ENCODE measurements around the gene USP21.

The USP21 gene

GRCh38 chr1:161196111-161196510 lies 36.8 kb downstream of the USP21 start:
- DNase-seq, result no peak

GRCh38 chr1:161196521-161197451 lies 37.5 kb downstream of the USP21 start:
- DNase-seq, result peak; percentile 91

GRCh38 chr1:161197560-161198193 lies 38.4 kb downstream of the USP21 start:
- DNase-seq, result no peak

GRCh38 chr1:161198194-161198896 lies 39.0 kb downstream of the USP21 start:
- DNase-seq, result peak; percentile 54

- DNase-seq, result peak; percentile 97
Measured at GRCh38 chr1:161198897-161199431, 39.7 kb downstream of the USP21 start, which contains the start of gene ADAMTS4. TSS of gene ADAMTS4 (minus strand) at chr1:161199054. CDS start at chr1:161198627, 427 bp downstream.

GRCh38 chr1:161199506-161200139 lies 40.3 kb downstream of the USP21 start:
- no peak for DNase-seq

- DNase-seq, result no peak
Measured at GRCh38 chr1:161200421-161200991, 41.2 kb downstream of the USP21 start.

- DNase-seq, result peak; percentile 62
Measured at GRCh38 chr1:161200992-161201835, 41.9 kb downstream of the USP21 start.

- peak; percentile 99 for DNase-seq
Measured at GRCh38 chr1:161201836-161202712, 42.8 kb downstream of the USP21 start, which contains the start of gene NDUFS2. TSS of gene NDUFS2 (plus strand) at chr1:161202367. CDS start at chr1:161202386, 19 bp downstream.

- DNase-seq, result no peak
Measured at GRCh38 chr1:161206411-161207140, 47.3 kb downstream of the USP21 start.

GRCh38 chr1:161207173-161207572 lies 47.9 kb downstream of the USP21 start:
- no peak for DNase-seq

- peak; percentile 72 for DNase-seq
Measured at GRCh38 chr1:161209790-161210409, 50.6 kb downstream of the USP21 start.

- DNase-seq, result no peak
Measured at GRCh38 chr1:161214369-161214768, 55.1 kb downstream of the USP21 start.

- no peak for DNase-seq
Measured at GRCh38 chr1:161215076-161215475, 55.8 kb downstream of the USP21 start, which contains the start of gene FCER1G. TSS of gene FCER1G (plus strand) at chr1:161215295. CDS start at chr1:161215322, 27 bp downstream.

Data from fibroblast of skin of back (primary cell).